Lung (tissue), 12 donors: ENCODE data around the gene KCNAB2. TPM values are rescaled to one million over a fixed set of nuclear protein-coding genes. Genes with fewer than 3 reads are reported as not detected.

Experiments used
- ATAC-seq: fragments of 200-7000 bp; cut with Tn5 transposase; one replicate; pipeline ENCODE4 v1.9.1; 2020; ENCODE audit warnings: moderate number of reproducible peaks; ENCODE audit not compliant: insufficient read depth, low FRiP score
- DNase-seq, 3 donors: peaks; one replicate each; pipeline ENCODE4 v3.0.0-alpha.2; 2013 to 2017
- H3K27ac ChIP-seq, 2 donors: one replicate each; pipeline ENCODE4 v1.5.1; 2013; ENCODE audit warnings: mild to moderate bottlenecking in 2 of 2, moderate library complexity in 2 of 2, control low read depth in 1 of 2, inconsistent platforms in 1 of 2, low read depth in 1 of 2, low read length in 1 of 2
- H3K27me3 ChIP-seq, 3 donors: one replicate each; pipeline ENCODE4 v1.5.1; 2013; ENCODE audit warnings: low read length in 2 of 3; ENCODE audit not compliant: control insufficient read depth in 3 of 3, insufficient read depth in 3 of 3
- H3K36me3 ChIP-seq, 4 donors: one replicate each; pipeline ENCODE4 v1.5.1; 2013; ENCODE audit warnings: low read length in 4 of 4, mild to moderate bottlenecking in 1 of 4, moderate library complexity in 1 of 4; ENCODE audit not compliant: control insufficient read depth in 4 of 4, insufficient read depth in 4 of 4
- H3K4me1 ChIP-seq, 5 donors: one replicate each; pipeline ENCODE4 v1.5.1; 2013; ENCODE audit warnings: low read length in 5 of 5, mild to moderate bottlenecking in 2 of 5, moderate library complexity in 1 of 5; ENCODE audit not compliant: control insufficient read depth in 5 of 5, insufficient read depth in 5 of 5
- H3K4me3 ChIP-seq: one replicate; pipeline ENCODE4 v1.5.1; 2013; ENCODE audit warnings: mild to moderate bottlenecking, control low read depth, moderate library complexity
- H3K9ac ChIP-seq, 2 donors: one replicate each; pipeline ENCODE4 v1.5.1; 2013; ENCODE audit warnings: low read length in 2 of 2, control low read depth in 1 of 2; ENCODE audit not compliant: insufficient read depth in 1 of 2
- H3K9me3 ChIP-seq, 4 donors: one replicate each; pipeline ENCODE4 v1.5.1; 2013; ENCODE audit warnings: low read length in 3 of 4, mild to moderate bottlenecking in 1 of 4, moderate library complexity in 1 of 4; ENCODE audit not compliant: control insufficient read depth in 4 of 4, insufficient read depth in 3 of 4
- CTCF ChIP-seq: IDR thresholded peaks from 2 replicates; pipeline ENCODE4 v1.5.1; 2012; ENCODE audit warnings: mild to moderate bottlenecking; ENCODE audit errors: control extremely low read depth, extremely low read depth
- WGBS, 2 donors: extraction: QIAGEN DNeasy Blood & Tissue Kit; methylation state at CpG; one replicate each; pipeline ENCODE4 v1.1.7; 2013; 5-methylcytosine and 5-hydroxymethylcytosine counted together
- polyA plus RNA-seq, 2 donors: library from polyadenylated mRNA; stranded (reverse); fragments of 200-250 nt; gene quantifications; one replicate each; pipeline ENCODE4 v1.2.1, GENCODE V29; 2013
- total RNA-seq, 2 donors: library from RNA; depleted of rRNA in 1 of 2; stranded (reverse); fragments of >200 nt in 1 of 2; gene quantifications; one replicate each; pipeline ENCODE4 v1.2.1, GENCODE V29; 2014 to 2021
- donor health status: control.
- donor health status: control.
- donor health status: Bipolar disorder and iron deficiency.
- donor health status: healthy.
- donor health status: DM: yes; HTN: yes; CAD: no.

KCNAB2 gene
- total and polyA plus RNA-seq, 4 donors = 13.7 to 86.4 (median 45.5) TPM

- Histone ChIP-seq H3K9me3 (no peaks in the 10 kb centered on the region), H3K9ac (no peak overlapping the region), H3K4me1 (peaks cover 0 to 4% (median 0%) of the 10 kb centered on the region in 5 donors), H3K36me3 (peaks cover 0 to 4% (median 0%) of the 10 kb centered on the region in 4 donors), H3K27ac (no peak overlapping the region), H3K27me3 (peaks cover 0 to under 1% (median 0%) of the 10 kb centered on the region in 3 donors), H3K4me3 (no peak overlapping the region)
- no peak for TF ChIP-seq CTCF
- peak; percentile 78 to 88 (median 86) for DNase-seq
- ATAC-seq = no peak
- 27 to 47% methylated on average over 16 of the region's 16 CpGs for WGBS, 2 donors
Observed at GRCh38 chr1:6052543-6053205, 7.0 kb downstream of the KCNAB2 start.

- Histone ChIP-seq H3K4me3 (no peak overlapping the region), H3K27ac (no peak overlapping the region), H3K36me3 (peaks cover 0 to 4% (median 0%) of the 10 kb centered on the region in 4 donors), H3K4me1 (peaks cover 0 to 4% (median 0%) of the 10 kb centered on the region in 5 donors), H3K27me3 (peaks cover 0 to 2% (median 0%) of the 10 kb centered on the region in 3 donors), H3K9me3 (no peaks in the 10 kb centered on the region), H3K9ac (no peak overlapping the region)
- TF ChIP-seq CTCF = no peak
- ATAC-seq (no peak), DNase-seq (no peak)
- 47 to 69% methylated on average over 8 of the region's 8 CpGs for WGBS, 2 donors
Observed at GRCh38 chr1:6053206-6053546, 7.5 kb downstream of the KCNAB2 start.

- DNase-seq (no peak), ATAC-seq (no peak)
- H3K27ac ChIP-seq = no peak overlapping the region
- 85 to 92% methylated on average over 6 of the region's 6 CpGs for WGBS, 2 donors
- H3K4me3 ChIP-seq = no peak overlapping the region
- H3K36me3 ChIP-seq = peaks cover 0 to 2% (median 0%) of the 10 kb centered on the region in 4 donors
- peaks cover 0 to 4% (median 0%) of the 10 kb centered on the region in 3 donors for H3K27me3 ChIP-seq
- H3K9me3 ChIP-seq = no peaks in the 10 kb centered on the region
- no peak overlapping the region for H3K9ac ChIP-seq
- TF ChIP-seq CTCF = no peak
- H3K4me1 ChIP-seq = peaks cover 0 to 10% (median 3%) of the 10 kb centered on the region in 5 donors
Observed at GRCh38 chr1:6054596-6054995, 8.9 kb downstream of the KCNAB2 start.
